GM19438 (cell line): ENCODE data around the gene CHSY3.

Source experiments
- ATAC-seq: cut with Tn5 transposase; IDR thresholded peaks from one replicate; pipeline ENCODE4 v1.9.1; 2021; ENCODE audit warnings: low read depth; ENCODE audit not compliant: unreplicated experiment

CHSY3 gene

GRCh38 chr5:129904102-129904666, at the start of gene CHSY3:
CHSY3 (plus strand) TSS chr5:129904465.
- ATAC-seq, result peak; percentile 69

- ATAC-seq, result no peak
Observed at GRCh38 chr5:129856325-129856724, 47.9 kb upstream of the CHSY3 start.

- no peak for ATAC-seq
Observed at GRCh38 chr5:129857116-129857515, 47.1 kb upstream of the CHSY3 start.

- no peak for ATAC-seq
Observed at GRCh38 chr5:129858131-129858675, 46.1 kb upstream of the CHSY3 start.

GRCh38 chr5:129884322-129884721, 19.9 kb upstream of the CHSY3 start:
- no peak for ATAC-seq

GRCh38 chr5:129899454-129899853, 4.8 kb upstream of the CHSY3 start:
- no peak for ATAC-seq

- no peak for ATAC-seq
Observed at GRCh38 chr5:129902816-129903215, 1.4 kb upstream of the CHSY3 start.

GRCh38 chr5:129903466-129904101, 681 bp upstream of the CHSY3 start:
- no peak for ATAC-seq

- ATAC-seq, result peak; percentile 42
Observed at GRCh38 chr5:129904667-129905472, 605 bp downstream of the CHSY3 start.

- no peak for ATAC-seq
Observed at GRCh38 chr5:129905473-129906176, 1.4 kb downstream of the CHSY3 start.

- ATAC-seq, result no peak
Observed at GRCh38 chr5:129906177-129906887, 2.1 kb downstream of the CHSY3 start.

GRCh38 chr5:129909225-129909624, 5.0 kb downstream of the CHSY3 start:
- ATAC-seq, result no peak

GRCh38 chr5:129912601-129913255, 8.5 kb downstream of the CHSY3 start:
- ATAC-seq, result no peak

- no peak for ATAC-seq
Observed at GRCh38 chr5:129915415-129915814, 11.2 kb downstream of the CHSY3 start.

GRCh38 chr5:129917224-129917623, 13.0 kb downstream of the CHSY3 start:
- no peak for ATAC-seq

- no peak for ATAC-seq
Observed at GRCh38 chr5:129921204-129921603, 16.9 kb downstream of the CHSY3 start.

GRCh38 chr5:129930221-129930620, 26.0 kb downstream of the CHSY3 start:
- ATAC-seq, result no peak

GRCh38 chr5:129935626-129936025, 31.4 kb downstream of the CHSY3 start:
- no peak for ATAC-seq

- no peak for ATAC-seq
Observed at GRCh38 chr5:129938077-129938476, 33.8 kb downstream of the CHSY3 start.

- ATAC-seq, result no peak
Observed at GRCh38 chr5:129943936-129944335, 39.7 kb downstream of the CHSY3 start.
